Endothelial cell (in vitro differentiated cells): ENCODE data around the gene SNX32. TPM values are rescaled to one million over a fixed set of nuclear protein-coding genes. Genes with fewer than 3 reads are reported as not detected.
A peak's percentile ranks its signal among the peaks of the same experiment; 100 is the strongest.
"Not testable (repeated sequence)": the region's sequence is repeated elsewhere in the genome, so short reads cannot be mapped to it uniquely, and the experiment has no call there.

Experiments used
- DNase-seq: peaks from one replicate; pipeline ENCODE4 v3.0.0; 2021; ENCODE audit warnings: low spot score
- H3K27ac Mint-ChIP-seq: one replicate; pipeline ENCODE4 v1.8.0; 2021; ENCODE audit warnings: mixed read lengths, inconsistent platforms; ENCODE audit not compliant: unreplicated experiment
- H3K27me3 Mint-ChIP-seq: one replicate; pipeline ENCODE4 v1.8.0; 2021; ENCODE audit warnings: mild to moderate bottlenecking, moderate library complexity, mixed read lengths, inconsistent platforms; ENCODE audit not compliant: unreplicated experiment
- H3K36me3 Mint-ChIP-seq: one replicate; pipeline ENCODE4 v1.8.0; 2021; ENCODE audit warnings: mild to moderate bottlenecking, low read depth, mixed read lengths, inconsistent platforms; ENCODE audit not compliant: unreplicated experiment
- H3K4me1 Mint-ChIP-seq: one replicate; pipeline ENCODE4 v1.8.0; 2021; ENCODE audit warnings: mild to moderate bottlenecking, mixed read lengths, inconsistent platforms; ENCODE audit not compliant: unreplicated experiment
- H3K4me3 Mint-ChIP-seq: one replicate; pipeline ENCODE4 v1.8.0; 2021; ENCODE audit warnings: mild to moderate bottlenecking, mixed read lengths, inconsistent platforms; ENCODE audit not compliant: unreplicated experiment
- H3K9me3 Mint-ChIP-seq: one replicate; pipeline ENCODE4 v1.8.0; 2021; ENCODE audit warnings: mixed read lengths, inconsistent platforms; ENCODE audit not compliant: unreplicated experiment
- total RNA-seq: library from RNA; stranded (reverse); fragmentation: NEBNext Ultra II Directional; extraction: Animal tissue kit (Norgen Biotek cat#: 25700); gene quantifications from one replicate; pipeline ENCODE4 v1.2.1, GENCODE V29; 2021; ENCODE audit not compliant: unreplicated experiment
- TF ChIP-seq, protein P1 (sequence below): fragments of 200-600 bp; sonication (generic); IDR thresholded peaks from one replicate; pipeline ENCODE4 v1.5.0; 2021; ENCODE audit warnings: antibody characterized with exemption; ENCODE audit not compliant: unreplicated experiment

The SNX32 gene
- total RNA-seq, 1 donor from 2014 or later: 1.2 TPM

DNA sequence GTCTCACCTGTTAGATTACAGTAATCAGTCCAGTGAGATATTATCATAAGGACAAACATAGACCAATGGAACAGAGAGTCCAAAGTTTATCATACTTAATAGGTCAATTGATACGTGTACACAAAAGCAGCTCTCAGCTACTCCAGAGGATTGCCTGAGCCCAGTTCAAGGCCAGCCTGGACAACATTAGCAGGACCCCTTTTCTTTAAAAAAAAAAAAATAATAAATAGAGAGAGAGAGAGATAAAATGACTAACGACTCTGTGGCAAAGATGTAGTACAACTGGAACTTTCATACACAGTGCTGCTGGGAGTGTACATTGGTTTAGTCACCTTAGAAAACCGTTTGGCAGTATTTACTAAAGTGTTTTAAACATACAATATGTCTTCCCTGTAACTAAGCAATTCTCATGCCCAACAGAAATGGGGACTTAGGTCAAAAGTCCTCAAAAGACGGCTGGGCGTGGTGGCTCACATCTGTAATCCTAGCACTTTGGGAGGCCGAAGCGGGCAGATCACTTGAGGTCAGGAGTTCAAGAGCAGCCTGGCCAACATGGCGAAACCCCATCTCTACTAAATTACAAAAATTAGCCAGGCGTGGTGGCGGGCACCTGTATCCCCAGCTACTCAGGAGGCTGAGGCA lies 10.6 kb downstream of the SNX32 start:
- TF ChIP-seq, protein P1, sequence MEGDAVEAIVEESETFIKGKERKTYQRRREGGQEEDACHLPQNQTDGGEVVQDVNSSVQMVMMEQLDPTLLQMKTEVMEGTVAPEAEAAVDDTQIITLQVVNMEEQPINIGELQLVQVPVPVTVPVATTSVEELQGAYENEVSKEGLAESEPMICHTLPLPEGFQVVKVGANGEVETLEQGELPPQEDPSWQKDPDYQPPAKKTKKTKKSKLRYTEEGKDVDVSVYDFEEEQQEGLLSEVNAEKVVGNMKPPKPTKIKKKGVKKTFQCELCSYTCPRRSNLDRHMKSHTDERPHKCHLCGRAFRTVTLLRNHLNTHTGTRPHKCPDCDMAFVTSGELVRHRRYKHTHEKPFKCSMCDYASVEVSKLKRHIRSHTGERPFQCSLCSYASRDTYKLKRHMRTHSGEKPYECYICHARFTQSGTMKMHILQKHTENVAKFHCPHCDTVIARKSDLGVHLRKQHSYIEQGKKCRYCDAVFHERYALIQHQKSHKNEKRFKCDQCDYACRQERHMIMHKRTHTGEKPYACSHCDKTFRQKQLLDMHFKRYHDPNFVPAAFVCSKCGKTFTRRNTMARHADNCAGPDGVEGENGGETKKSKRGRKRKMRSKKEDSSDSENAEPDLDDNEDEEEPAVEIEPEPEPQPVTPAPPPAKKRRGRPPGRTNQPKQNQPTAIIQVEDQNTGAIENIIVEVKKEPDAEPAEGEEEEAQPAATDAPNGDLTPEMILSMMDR: no peak
- Mint-ChIP-seq H3K4me3 (no peak overlapping the region), H3K27me3 (peaks cover 9% of the 10 kb centered on the region), H3K4me1 (no peaks in the 10 kb centered on the region), H3K36me3 (no peaks in the 10 kb centered on the region), H3K27ac (no peak overlapping the region), H3K9me3 (no peaks in the 10 kb centered on the region)
- no peak for DNase-seq

DNA sequence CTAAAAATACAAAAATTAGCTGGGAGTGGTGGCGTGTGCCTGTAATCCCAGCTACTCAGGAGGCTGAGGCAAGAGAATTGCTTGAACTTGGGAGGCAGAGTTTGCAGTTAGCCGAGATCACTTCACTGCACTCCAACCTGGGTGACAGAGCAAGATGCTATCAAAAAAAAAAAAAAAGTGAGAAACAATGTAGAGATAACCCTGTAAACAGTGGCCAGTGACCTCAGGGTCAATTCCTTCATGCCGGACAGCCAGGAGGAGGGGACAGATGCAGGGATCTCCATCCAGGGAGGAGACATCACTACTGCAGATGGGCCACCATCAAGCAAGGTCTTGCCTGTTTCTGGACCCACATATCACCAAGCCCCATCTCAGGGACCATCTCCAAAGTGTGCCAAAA lies 14.0 kb downstream of the SNX32 start:
- Mint-ChIP-seq H3K4me3 (no peak overlapping the region), H3K4me1 (peaks cover 3% of the 10 kb centered on the region), H3K27me3 (peaks cover 23% of the 10 kb centered on the region), H3K36me3 (peaks cover 9% of the 10 kb centered on the region), H3K9me3 (no peaks in the 10 kb centered on the region), H3K27ac (no peak overlapping the region)
- TF ChIP-seq, protein P1: no peak
- DNase-seq: no peak

DNA sequence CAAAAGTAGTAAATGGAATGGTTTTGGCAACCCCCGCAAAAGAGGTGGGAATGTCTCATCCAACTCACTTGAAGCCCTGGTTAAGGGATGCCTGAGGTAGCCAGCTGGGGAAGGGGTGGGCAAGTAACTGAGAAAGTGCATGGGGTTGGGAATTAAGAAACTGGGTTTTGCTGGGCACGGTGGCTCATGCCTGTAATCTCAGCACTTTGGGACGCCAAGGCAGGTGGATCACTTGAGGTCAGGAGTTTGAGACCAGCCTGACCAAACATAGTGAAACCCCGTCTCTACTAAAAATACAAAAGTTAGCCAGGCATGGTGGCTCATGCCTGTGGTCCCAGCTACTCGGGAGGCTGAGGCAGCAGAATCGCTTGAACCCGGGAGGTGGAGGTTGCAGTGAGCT lies 14.9 kb downstream of the SNX32 start:
- DNase-seq, H3K4me1 Mint-ChIP-seq, H3K9me3 Mint-ChIP-seq, H3K4me3 Mint-ChIP-seq: not testable (repeated sequence)
- H3K27ac Mint-ChIP-seq: peak overlapping the region; percentile 9
- H3K27me3 Mint-ChIP-seq: peaks cover 30% of the 10 kb centered on the region
- peaks cover 15% of the 10 kb centered on the region for H3K36me3 Mint-ChIP-seq

DNA sequence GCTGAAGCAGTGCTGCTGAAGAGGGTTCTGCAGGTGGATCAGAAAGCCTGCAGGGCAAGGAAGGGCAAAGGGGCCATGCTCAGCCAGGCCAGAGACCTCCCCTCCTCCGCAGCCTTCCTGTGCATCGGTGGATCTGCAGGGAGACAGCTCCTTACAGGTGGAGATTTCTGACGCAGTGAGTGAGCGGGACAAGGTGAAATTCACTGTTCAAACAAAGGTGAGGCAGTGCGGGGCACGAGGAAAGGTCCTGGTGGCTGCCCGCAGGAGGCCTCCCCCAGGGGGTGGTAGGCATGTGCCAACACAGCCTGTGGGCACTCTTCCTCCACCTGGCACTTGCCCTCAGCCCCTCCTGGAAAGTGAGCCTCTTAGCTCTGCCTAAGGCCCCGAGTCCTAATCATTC lies 15.6 kb downstream of the SNX32 start:
- Mint-ChIP-seq H3K36me3 (peaks cover 22% of the 10 kb centered on the region), H3K4me3 (no peak overlapping the region), H3K27ac (no peak overlapping the region), H3K27me3 (peaks cover 32% of the 10 kb centered on the region), H3K9me3 (no peaks in the 10 kb centered on the region), H3K4me1 (peaks cover 12% of the 10 kb centered on the region)
- TF ChIP-seq, protein P1: no peak
- DNase-seq: no peak

DNA sequence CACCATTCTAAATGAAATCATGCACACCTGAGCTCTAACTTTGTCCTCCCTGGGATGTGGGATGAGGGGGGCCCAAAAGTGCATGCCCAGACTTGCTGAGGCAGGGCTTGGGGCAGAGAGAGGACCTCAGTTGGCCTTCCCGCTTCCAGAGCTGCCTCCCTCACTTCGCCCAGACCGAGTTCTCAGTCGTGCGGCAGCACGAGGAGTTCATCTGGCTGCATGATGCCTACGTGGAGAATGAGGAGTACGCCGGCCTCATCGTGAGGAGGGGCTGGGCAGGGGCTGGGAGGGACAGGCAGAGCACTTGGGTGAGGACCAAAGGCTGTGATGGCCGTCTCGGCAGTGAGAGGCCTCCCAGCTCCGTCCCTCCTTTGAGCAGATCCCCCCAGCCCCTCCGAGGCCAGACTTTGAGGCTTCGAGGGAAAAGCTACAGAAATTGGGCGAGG lies 16.0 kb downstream of the SNX32 start:
- DNase-seq: no peak
- Mint-ChIP-seq H3K36me3 (peaks cover 26% of the 10 kb centered on the region), H3K27me3 (peaks cover 34% of the 10 kb centered on the region), H3K4me1 (peaks cover 16% of the 10 kb centered on the region), H3K27ac (no peak overlapping the region), H3K4me3 (no peak overlapping the region), H3K9me3 (no peaks in the 10 kb centered on the region)
- TF ChIP-seq, protein P1: no peak
